Measurements from ENCODE around the gene PRRC1.

The PRRC1 gene

GRCh38 chr5:127498548-127498947 is 18.9 kb upstream of the PRRC1 start:
- Mint-ChIP-seq H3K4me3 (no peak overlapping the region), H3K36me3 (ENCODE audit: low read depth) (no peaks in the 10 kb centered on the region), H3K27ac (no peak overlapping the region), H3K9me3 (no peaks in the 10 kb centered on the region), H3K27me3 (ENCODE audit: low read depth, poor library complexity) (peaks cover 31% of the 10 kb centered on the region), H3K4me1 (peaks cover 2% of the 10 kb centered on the region)
- TF ChIP-seq CTCF (IDR thresholded peaks at IDR 0.05) = no peak
- DNase-seq = no peak

GRCh38 chr5:127505905-127506304 is 11.5 kb upstream of the PRRC1 start:
- Mint-ChIP-seq H3K4me3 (no peak overlapping the region), H3K27ac (no peak overlapping the region), H3K36me3 (ENCODE audit: low read depth) (no peaks in the 10 kb centered on the region), H3K9me3 (no peaks in the 10 kb centered on the region), H3K27me3 (ENCODE audit: low read depth, poor library complexity) (peaks cover 8% of the 10 kb centered on the region), H3K4me1 (peaks cover 11% of the 10 kb centered on the region)
- no peak for TF ChIP-seq CTCF (IDR thresholded peaks at IDR 0.05)
- no peak for DNase-seq

- Mint-ChIP-seq H3K4me3 (no peak overlapping the region), H3K27ac (no peak overlapping the region), H3K36me3 (ENCODE audit: low read depth) (no peaks in the 10 kb centered on the region), H3K27me3 (ENCODE audit: low read depth, poor library complexity) (peaks cover 4% of the 10 kb centered on the region), H3K9me3 (no peaks in the 10 kb centered on the region), H3K4me1 (peaks cover 11% of the 10 kb centered on the region)
- no peak for DNase-seq
- TF ChIP-seq CTCF (IDR thresholded peaks at IDR 0.05) = no peak
Measured at GRCh38 chr5:127506616-127507015, 10.8 kb upstream of the PRRC1 start.

- Mint-ChIP-seq H3K4me1 (peaks cover 10% of the 10 kb centered on the region), H3K9me3 (no peaks in the 10 kb centered on the region), H3K36me3 (ENCODE audit: low read depth) (no peaks in the 10 kb centered on the region), H3K27me3 (ENCODE audit: low read depth, poor library complexity) (peaks cover 10% of the 10 kb centered on the region), H3K27ac (no peak overlapping the region), H3K4me3 (no peak overlapping the region)
- no peak for DNase-seq
- TF ChIP-seq CTCF (IDR thresholded peaks at IDR 0.05) = no peak
Measured at GRCh38 chr5:127508644-127509373, 8.6 kb upstream of the PRRC1 start.

GRCh38 chr5:127513408-127513970 is 4.0 kb upstream of the PRRC1 start:
- H3K27ac Mint-ChIP-seq = no peak overlapping the region
- peaks cover 8% of the 10 kb centered on the region for H3K4me1 Mint-ChIP-seq
- TF ChIP-seq CTCF (IDR thresholded peaks at IDR 0.05) = no peak
- H3K27me3 Mint-ChIP-seq (ENCODE audit: low read depth, poor library complexity) = peaks cover 11% of the 10 kb centered on the region
- H3K4me3 Mint-ChIP-seq = no peak overlapping the region
- peaks cover 3% of the 10 kb centered on the region for H3K9me3 Mint-ChIP-seq
- no peaks in the 10 kb centered on the region for H3K36me3 Mint-ChIP-seq (ENCODE audit: low read depth)
- no peak for DNase-seq

- peaks cover 21% of the 10 kb centered on the region for H3K4me1 Mint-ChIP-seq
- TF ChIP-seq CTCF (IDR thresholded peaks at IDR 0.05) = no peak
- H3K4me3 Mint-ChIP-seq = no peak overlapping the region
- H3K27ac Mint-ChIP-seq = no peak overlapping the region
- H3K27me3 Mint-ChIP-seq (ENCODE audit: low read depth, poor library complexity) = peaks cover 10% of the 10 kb centered on the region
- peaks cover 6% of the 10 kb centered on the region for H3K36me3 Mint-ChIP-seq (ENCODE audit: low read depth)
- H3K9me3 Mint-ChIP-seq = peaks cover 3% of the 10 kb centered on the region
- DNase-seq = no peak
Measured at GRCh38 chr5:127514816-127515215, 2.6 kb upstream of the PRRC1 start.

Measured in nephron progenitor cell (in vitro differentiated cells).